ENCODE results near the gene ACSS1.

The ACSS1 gene

GRCh38 chr20:24992487-24993205 is 65.3 kb downstream of the ACSS1 start, which contains the start of gene APMAP:
Gene APMAP, minus strand, starts transcription at chr20:24992751. Its CDS starts 63 bp downstream, at chr20:24992688.
- peak; percentile 95 for DNase-seq (ENCODE audit: low spot score)

GRCh38 chr20:24991897-24992486 is 65.9 kb downstream of the ACSS1 start:
- no peak for DNase-seq (ENCODE audit: low spot score)

- no peak for DNase-seq (ENCODE audit: low spot score)
Measured at GRCh38 chr20:24990810-24991252, 67.1 kb downstream of the ACSS1 start.

GRCh38 chr20:24989162-24989561 is 68.8 kb downstream of the ACSS1 start:
- peak; percentile 46 for DNase-seq (ENCODE audit: low spot score)

GRCh38 chr20:24987873-24988835 is 69.8 kb downstream of the ACSS1 start:
- DNase-seq (ENCODE audit: low spot score): no peak

GRCh38 chr20:24987244-24987643 is 70.7 kb downstream of the ACSS1 start:
- no peak for DNase-seq (ENCODE audit: low spot score)

- DNase-seq (ENCODE audit: low spot score): peak; percentile 62
Measured at GRCh38 chr20:24986436-24987015, 71.4 kb downstream of the ACSS1 start.

GRCh38 chr20:24985802-24986201 is 72.1 kb downstream of the ACSS1 start:
- peak; percentile 35 for DNase-seq (ENCODE audit: low spot score)

GRCh38 chr20:24984961-24985640 is 72.8 kb downstream of the ACSS1 start:
- DNase-seq (ENCODE audit: low spot score): no peak

GRCh38 chr20:24983896-24984295 is 74.0 kb downstream of the ACSS1 start:
- no peak for DNase-seq (ENCODE audit: low spot score)

- no peak for DNase-seq (ENCODE audit: low spot score)
Measured at GRCh38 chr20:24981790-24982189, 76.1 kb downstream of the ACSS1 start.

GRCh38 chr20:24981282-24981681 is 76.7 kb downstream of the ACSS1 start:
- DNase-seq (ENCODE audit: low spot score): no peak

GRCh38 chr20:24980291-24981053 is 77.5 kb downstream of the ACSS1 start:
- DNase-seq (ENCODE audit: low spot score): no peak

- no peak for DNase-seq (ENCODE audit: low spot score)
Measured at GRCh38 chr20:24979036-24979960, 78.6 kb downstream of the ACSS1 start.

- DNase-seq (ENCODE audit: low spot score): no peak
Measured at GRCh38 chr20:24978513-24978912, 79.4 kb downstream of the ACSS1 start.

- no peak for DNase-seq (ENCODE audit: low spot score)
Measured at GRCh38 chr20:24977797-24978196, 80.1 kb downstream of the ACSS1 start.

GRCh38 chr20:24977336-24977735 is 80.6 kb downstream of the ACSS1 start:
- no peak for DNase-seq (ENCODE audit: low spot score)

- DNase-seq (ENCODE audit: low spot score): no peak
Measured at GRCh38 chr20:24972341-24972740, 85.6 kb downstream of the ACSS1 start.

- no peak for DNase-seq (ENCODE audit: low spot score)
Measured at GRCh38 chr20:24971376-24972101, 86.4 kb downstream of the ACSS1 start.
